ENCODE data around the gene ZNF430. TPM values are rescaled to one million over a fixed set of nuclear protein-coding genes. Genes with fewer than 3 reads are reported as not detected.

ZNF430 gene
- total RNA-seq, 1 experiment from 2014 or later = 7.4 TPM

DNA sequence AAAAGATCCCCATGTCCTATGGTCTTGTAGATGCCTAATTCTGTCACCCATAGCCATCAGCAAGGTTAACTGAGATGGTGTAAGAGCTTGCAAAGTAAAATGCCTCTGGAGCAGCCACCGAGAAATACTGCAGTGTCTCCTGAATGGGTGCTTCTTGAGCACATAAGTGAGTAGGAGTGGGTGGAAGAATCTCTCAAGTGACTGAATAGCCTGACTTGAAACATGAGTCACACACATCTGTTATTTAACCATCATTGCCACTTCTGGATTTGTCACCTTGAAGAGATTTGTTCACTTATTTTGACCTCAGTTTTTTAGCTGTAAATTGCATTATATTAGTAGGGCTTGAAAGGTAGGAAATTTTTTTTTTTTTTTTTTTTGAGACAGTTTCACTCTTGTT is 63.9 kb downstream of the ZNF430 start:
- Histone ChIP-seq H3K9me3 (ENCODE audit: insufficient read depth, low read depth) (no peaks in the 10 kb centered on the region), H3K4me2 (no peak overlapping the region), H3K27me3 (ENCODE audit: insufficient read depth, low read depth) (no peaks in the 10 kb centered on the region), H3K79me2 (ENCODE audit: low read depth) (peaks cover 6% of the 10 kb centered on the region; the same call in 1 of the 2 replicates), H2AFZ (no peak overlapping the region), H3K4me1 (replicated peaks; ENCODE audit: insufficient read depth) (no peaks in the 10 kb centered on the region; the same call in 1 of the 2 replicates), H3K9me2 (ENCODE audit: insufficient read depth) (no peaks in the 10 kb centered on the region), H3F3A (ENCODE audit: insufficient read depth, low read depth) (no peaks in the 10 kb centered on the region), H3K36me3 (ENCODE audit: low read depth) (no peaks in the 10 kb centered on the region), H3K4me3 (no peak overlapping the region), H4K20me1 (ENCODE audit: insufficient read depth) (no peaks in the 10 kb centered on the region), H3K27ac (no peak overlapping the region)
- TF ChIP-seq, protein P1, sequence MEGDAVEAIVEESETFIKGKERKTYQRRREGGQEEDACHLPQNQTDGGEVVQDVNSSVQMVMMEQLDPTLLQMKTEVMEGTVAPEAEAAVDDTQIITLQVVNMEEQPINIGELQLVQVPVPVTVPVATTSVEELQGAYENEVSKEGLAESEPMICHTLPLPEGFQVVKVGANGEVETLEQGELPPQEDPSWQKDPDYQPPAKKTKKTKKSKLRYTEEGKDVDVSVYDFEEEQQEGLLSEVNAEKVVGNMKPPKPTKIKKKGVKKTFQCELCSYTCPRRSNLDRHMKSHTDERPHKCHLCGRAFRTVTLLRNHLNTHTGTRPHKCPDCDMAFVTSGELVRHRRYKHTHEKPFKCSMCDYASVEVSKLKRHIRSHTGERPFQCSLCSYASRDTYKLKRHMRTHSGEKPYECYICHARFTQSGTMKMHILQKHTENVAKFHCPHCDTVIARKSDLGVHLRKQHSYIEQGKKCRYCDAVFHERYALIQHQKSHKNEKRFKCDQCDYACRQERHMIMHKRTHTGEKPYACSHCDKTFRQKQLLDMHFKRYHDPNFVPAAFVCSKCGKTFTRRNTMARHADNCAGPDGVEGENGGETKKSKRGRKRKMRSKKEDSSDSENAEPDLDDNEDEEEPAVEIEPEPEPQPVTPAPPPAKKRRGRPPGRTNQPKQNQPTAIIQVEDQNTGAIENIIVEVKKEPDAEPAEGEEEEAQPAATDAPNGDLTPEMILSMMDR (conservative IDR thresholded peaks at IDR 0.05) = no peak
- no peak for TF ChIP-seq EZH2 (IDR thresholded peaks at IDR 0.05; ENCODE audit: low read depth)
- no peak for DNase-seq
- ChIA-PET POLR2A (ENCODE audit: unreplicated experiment) (interaction anchor here (0.6 kb wide), 1 partner anchor 19 kb away, joined by 3 read pairs; no protein-coding TSS in a partner anchor), CTCF (no interaction called here)
- intact Hi-C loops (cut with micrococcal nuclease; ENCODE audit: unreplicated experiment) = no loop called here
- no TSS peak for BruUV-seq (replicated peaks)

DNA sequence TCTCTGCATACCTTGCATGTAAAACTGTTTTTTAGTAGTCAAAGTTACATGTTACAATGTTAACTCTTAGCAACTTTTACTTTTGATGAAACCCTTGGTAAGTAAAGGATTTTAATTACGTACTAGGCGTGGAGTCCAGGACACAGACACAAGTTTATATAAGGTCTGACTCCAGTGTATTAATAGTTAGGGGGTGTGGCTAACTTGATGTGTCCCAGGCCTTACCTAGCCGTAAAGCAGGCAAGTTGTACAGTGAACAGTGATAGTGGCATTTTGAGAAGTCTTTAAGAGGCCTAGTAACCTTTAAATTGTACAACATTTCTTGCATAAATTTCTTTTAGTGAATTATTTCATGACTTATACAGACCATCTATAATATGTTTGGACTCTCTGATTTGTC is 67.4 kb downstream of the ZNF430 start:
- ChIA-PET CTCF (no interaction called here), POLR2A (ENCODE audit: unreplicated experiment) (no interaction called here)
- Histone ChIP-seq H3K79me2 (ENCODE audit: low read depth) (peaks cover 6% of the 10 kb centered on the region; the same call in 1 of the 2 replicates), H3K4me3 (no peak overlapping the region), H3K9me3 (ENCODE audit: insufficient read depth, low read depth) (no peaks in the 10 kb centered on the region), H3K27me3 (ENCODE audit: insufficient read depth, low read depth) (no peaks in the 10 kb centered on the region), H4K20me1 (ENCODE audit: insufficient read depth) (no peaks in the 10 kb centered on the region), H3K36me3 (ENCODE audit: low read depth) (no peaks in the 10 kb centered on the region), H3K4me2 (no peak overlapping the region), H2AFZ (no peak overlapping the region), H3K9me2 (ENCODE audit: insufficient read depth) (no peaks in the 10 kb centered on the region), H3F3A (ENCODE audit: insufficient read depth, low read depth) (no peaks in the 10 kb centered on the region), H3K27ac (no peak overlapping the region), H3K4me1 (replicated peaks; ENCODE audit: insufficient read depth) (no peaks in the 10 kb centered on the region)
- no peak for DNase-seq
- no TSS peak for BruUV-seq (replicated peaks)
- TF ChIP-seq, protein P1 (conservative IDR thresholded peaks at IDR 0.05) = no peak
- no peak for TF ChIP-seq EZH2 (IDR thresholded peaks at IDR 0.05; ENCODE audit: low read depth)
- intact Hi-C loops (cut with micrococcal nuclease; ENCODE audit: unreplicated experiment) = no loop called here

DNA sequence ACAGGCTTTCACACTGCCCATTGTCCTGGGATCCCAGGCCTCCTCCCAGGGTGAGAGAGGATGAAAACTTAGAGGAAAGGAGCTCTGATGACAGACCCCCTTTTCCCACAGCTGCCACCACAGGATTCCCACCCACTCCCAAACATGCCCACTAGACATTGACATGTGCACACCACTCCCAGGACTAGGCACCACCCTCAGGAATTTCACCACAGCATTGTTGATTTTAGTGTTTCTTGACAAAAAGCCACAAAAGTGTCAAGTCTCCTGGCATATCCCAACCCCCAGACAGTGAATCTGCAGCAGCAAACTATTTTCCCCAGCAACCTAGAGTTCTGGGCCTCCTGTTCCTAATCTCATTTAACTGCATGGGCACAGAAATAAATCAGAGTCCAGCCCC is 71.7 kb downstream of the ZNF430 start:
- Histone ChIP-seq H3K36me3 (ENCODE audit: low read depth) (no peaks in the 10 kb centered on the region), H2AFZ (no peak overlapping the region), H3K27ac (no peak overlapping the region), H3F3A (ENCODE audit: insufficient read depth, low read depth) (no peaks in the 10 kb centered on the region), H3K4me2 (no peak overlapping the region), H3K9me2 (ENCODE audit: insufficient read depth) (no peaks in the 10 kb centered on the region), H3K27me3 (ENCODE audit: insufficient read depth, low read depth) (no peaks in the 10 kb centered on the region), H3K4me3 (no peak overlapping the region), H4K20me1 (ENCODE audit: insufficient read depth) (no peaks in the 10 kb centered on the region), H3K4me1 (replicated peaks; ENCODE audit: insufficient read depth) (no peaks in the 10 kb centered on the region), H3K9me3 (ENCODE audit: insufficient read depth, low read depth) (no peaks in the 10 kb centered on the region), H3K79me2 (ENCODE audit: low read depth) (no peaks in the 10 kb centered on the region)
- BruUV-seq (replicated peaks) = no TSS peak
- intact Hi-C loops (cut with micrococcal nuclease; ENCODE audit: unreplicated experiment) = no loop called here
- DNase-seq = no peak
- TF ChIP-seq EZH2 (IDR thresholded peaks at IDR 0.05; ENCODE audit: low read depth) = no peak
- TF ChIP-seq, protein P1 (conservative IDR thresholded peaks at IDR 0.05) = no peak
- POLR2A ChIA-PET (ENCODE audit: unreplicated experiment) = interaction anchor here (0.6 kb wide), 1 partner anchor 61 kb away, joined by 3 read pairs; no protein-coding TSS in a partner anchor
- CTCF ChIA-PET = no interaction called here

Measured in PC-9 (cell line).